Epithelial cell of proximal tubule (primary cell): ENCODE data around the gene AUTS2. TPM values are rescaled to one million over a fixed set of nuclear protein-coding genes. Genes with fewer than 3 reads are reported as not detected.

Source experiments
- DNase-seq: peaks from one replicate; pipeline ENCODE4 v3.0.0-alpha.2; 2011; ENCODE audit warnings: low read depth
- H3K4me3 ChIP-seq: 2 replicates; pipeline ENCODE4 v1.5.1; 2011; ENCODE audit warnings: low read depth, mild to moderate bottlenecking, low read length
- CTCF ChIP-seq: conservative IDR thresholded peaks from 2 replicates; pipeline ENCODE4 v1.5.1; 2012; ENCODE audit warnings: low read depth, mild to moderate bottlenecking, low read length
- total RNA-seq: library from RNA; depleted of rRNA; stranded (reverse); fragments of >200 nt; gene quantifications from 2 replicates; pipeline ENCODE4 v1.2.3, GENCODE V29; 2015

Gene AUTS2
- total RNA-seq, 1 donor from 2014 or later = 10.0 TPM

- no peak for TF ChIP-seq CTCF
- DNase-seq = no peak
- no peak overlapping the region for H3K4me3 ChIP-seq
These were observed 859.8 kb downstream of the AUTS2 start for GRCh38 chr7:70457883-70458680.

- TF ChIP-seq CTCF = no peak
- H3K4me3 ChIP-seq = no peak overlapping the region
- no peak for DNase-seq
These were observed 860.5 kb downstream of the AUTS2 start for GRCh38 chr7:70458745-70459144.

GRCh38 chr7:70459546-70459945, 861.3 kb downstream of the AUTS2 start:
- H3K4me3 ChIP-seq = no peak overlapping the region
- TF ChIP-seq CTCF = no peak
- no peak for DNase-seq

GRCh38 chr7:70460071-70460470, 861.8 kb downstream of the AUTS2 start:
- DNase-seq = no peak
- no peak for TF ChIP-seq CTCF
- H3K4me3 ChIP-seq = no peak overlapping the region

- TF ChIP-seq CTCF = no peak
- H3K4me3 ChIP-seq = no peak overlapping the region
- DNase-seq = no peak
These were observed 862.3 kb downstream of the AUTS2 start for GRCh38 chr7:70460562-70460961.

- no peak overlapping the region for H3K4me3 ChIP-seq
- no peak for DNase-seq
- TF ChIP-seq CTCF = no peak
These were observed 865.2 kb downstream of the AUTS2 start for GRCh38 chr7:70463352-70463938.
